GM12878 (cell line): Measurements from ENCODE around the gene SPRYD7. TPM values are rescaled to one million over a fixed set of nuclear protein-coding genes. Genes with fewer than 3 reads are reported as not detected.

Source experiments
- ATAC-seq: fragments of 200-7000 bp; cut with Tn5 transposase; 3 replicates; pipeline ENCODE4 v1.9.1; 2020; ENCODE audit warnings: mild to moderate bottlenecking, moderate library complexity
- BruUV-seq: library from RNA; stranded (reverse); fragments of 400-500 nt; replicated peaks from 2 replicates; lab custom pipeline; 2021; lab: Mats Ljungman, UMichigan
- CTCF ChIA-PET: fragments of 300-600 bp; sonication (Branson Sonifier 250); formaldehyde crosslinking; extraction: SDS; loops from one replicate; lab custom pipeline; 2021; ENCODE audit warnings: inconsistent platforms; lab: Yijun Ruan, JAX
- POLR2A ChIA-PET: fragments of 350-600 bp; formaldehyde crosslinking; extraction: SDS; loops from one replicate; lab custom pipeline; 2021; ENCODE audit warnings: inconsistent platforms; lab: Charles Lee
- RAD21 ChIA-PET: fragments of 300-600 bp; sonication (Branson Sonifier 250); formaldehyde crosslinking; loops from one replicate; lab custom pipeline; 2023; ENCODE audit warnings: antibody characterized with exemption; ENCODE audit not compliant: unreplicated experiment; lab: Charles Lee
- SMC1A ChIA-PET: fragments of 300-600 bp; sonication (Branson Sonifier 250); formaldehyde crosslinking; loops from one replicate; lab custom pipeline; 2023; ENCODE audit not compliant: unreplicated experiment, uncharacterized antibody; lab: Charles Lee
- DNase-seq: peaks from one replicate; pipeline ENCODE4 v3.0.0-alpha.2; 2011; ENCODE audit warnings: low read depth, low spot score
- FAIRE-seq: peaks from 3 replicates; lab custom pipeline; 2011; peaks lifted over from hg19 to GRCh38; lab: Jason Lieb, UNC
- H2AFZ ChIP-seq: 2 replicates; pipeline ENCODE4 v1.6.0; 2011; ENCODE audit warnings: low read depth, low read length, control low read depth; ENCODE audit not compliant: control insufficient read depth
- H3K27ac ChIP-seq: 2 replicates; pipeline ENCODE4 v1.5.1; 2011; ENCODE audit warnings: control low read depth; ENCODE audit not compliant: control insufficient read depth, insufficient read depth
- H3K27me3 ChIP-seq, 2 experiments: replicated peaks in 1 of 2; 2 replicates each; pipeline versions ENCODE4 v1.6.0 to v1.6.1; 2011; ENCODE audit warnings: low read length in 1 of 2; ENCODE audit not compliant: control insufficient read depth in 2 of 2, insufficient read depth in 2 of 2
- H3K36me3 ChIP-seq, 2 experiments: 2 replicates each; pipeline ENCODE4 v1.5.1; 2011; ENCODE audit warnings: low read length in 1 of 2; ENCODE audit not compliant: control insufficient read depth in 2 of 2, insufficient read depth in 2 of 2
- H3K4me1 ChIP-seq: 2 replicates; pipeline ENCODE4 v1.6.1; 2011; ENCODE audit warnings: mild to moderate bottlenecking, low read length, moderate library complexity, mixed read lengths; ENCODE audit not compliant: control insufficient read depth, insufficient read depth
- H3K4me2 ChIP-seq: 2 replicates; pipeline ENCODE4 v1.6.0; 2011; ENCODE audit warnings: control low read depth; ENCODE audit not compliant: control insufficient read depth, insufficient read depth
- H3K4me3 ChIP-seq: fragments of 200-600 bp; sonication (generic); 2 replicates; pipeline ENCODE4 v1.5.1; 2016
- H3K79me2 ChIP-seq: 2 replicates; pipeline ENCODE4 v1.6.0; 2011; ENCODE audit warnings: low read length; ENCODE audit not compliant: control insufficient read depth, insufficient read depth
- H3K9ac ChIP-seq: 2 replicates; pipeline ENCODE4 v1.8.0; 2011; ENCODE audit warnings: low read length, control low read depth, mixed read lengths; ENCODE audit not compliant: control insufficient read depth, insufficient read depth
- H3K9me3 ChIP-seq: replicated peaks from 3 replicates; pipeline ENCODE4 v1.5.1; 2011; ENCODE audit warnings: mild to moderate bottlenecking, low read length; ENCODE audit not compliant: control insufficient read depth, insufficient read depth
- H4K20me1 ChIP-seq: 2 replicates; pipeline ENCODE4 v1.6.0; 2011; ENCODE audit not compliant: control insufficient read depth, insufficient read depth
- CEBPZ ChIP-seq: fragments of 150-350 bp; IDR thresholded peaks from 2 replicates; pipeline ENCODE4 v1.6.1; 2016; ENCODE audit warnings: low read depth, low read length
- ESRRA ChIP-seq: IDR thresholded peaks from 2 replicates; pipeline ENCODE4 v1.6.1; 2012; ENCODE audit warnings: mild to moderate bottlenecking, low read length, improper control_type of control experiment
- ETV6 ChIP-seq, 2 experiments: fragments of 450-650 bp in 1 of 2; IDR thresholded peaks in 1 of 2; conservative IDR thresholded peaks in 1 of 2; 2 replicates each; pipeline ENCODE4 v1.6.1; 2014; ENCODE audit warnings: antibody characterized with exemption in 1 of 2, borderline replicate concordance in 1 of 2, low read depth in 1 of 2, mild to moderate bottlenecking in 1 of 2, moderate library complexity in 1 of 2
- EZH2 ChIP-seq: IDR thresholded peaks from 2 replicates; pipeline ENCODE4 v1.6.1; 2012; ENCODE audit warnings: low read depth, mild to moderate bottlenecking, control low read depth, inconsistent platforms, low read length, borderline replicate concordance; ENCODE audit not compliant: control insufficient read depth
- HDAC6 ChIP-seq: fragments of 200-600 bp; sonication (generic); IDR thresholded peaks from one replicate; pipeline ENCODE4 v1.8.0; 2017; ENCODE audit warnings: antibody characterized with exemption; ENCODE audit not compliant: unreplicated experiment
- MXI1 ChIP-seq: fragments of 150-350 bp; IDR thresholded peaks from 2 replicates; pipeline ENCODE4 v1.6.1; 2011; ENCODE audit warnings: low read depth, mild to moderate bottlenecking, inconsistent platforms, low read length, improper control_type of control experiment
- SIX5 ChIP-seq: IDR thresholded peaks from 2 replicates; pipeline ENCODE4 v1.6.1; 2011; ENCODE audit warnings: mild to moderate bottlenecking, low read depth, low read length, moderate library complexity; ENCODE audit not compliant: severe bottlenecking
- WGBS: methylation state at CpG from one replicate; pipeline ENCODE4 v1.1.6; 2016; ENCODE audit warnings: low lambda C conversion rate; ENCODE audit not compliant: insufficient replicate concordance, insufficient coverage; ENCODE audit errors: missing lambda C conversion rate; 5-methylcytosine and 5-hydroxymethylcytosine counted together
- in situ Hi-C: fragments of 300-500 bp; cut with MboI; formaldehyde crosslinking; loops from 9 replicates; pipeline ENCODE4 v1.14.3; 2018; ENCODE audit warnings: mixed read lengths
- intact Hi-C: fragments of 100-400 bp; cut with micrococcal nuclease; formaldehyde crosslinking; loops from one replicate; pipeline ENCODE4 v1.14.2; 2022; ENCODE audit not compliant: unreplicated experiment
- polyA plus RNA-seq, 11 experiments: library from polyadenylated mRNA; depleted of rRNA in 4 of 11; unstranded in 6 of 11; stranded (reverse) in 5 of 11; fragments of >200 nt; fragmentation: Nextera tagmentation in 4 of 11; fragmentation: Illumina TruSeq in 1 of 11; extraction: Ambion mirVana in 4 of 11; extraction: Trizol in 1 of 11; gene quantifications; 1 replicate in 1 of 11; 2 replicates in 10 of 11; pipeline versions ENCODE4 v1.2.1 to v1.2.3, GENCODE V29; 2011 to 2016; ENCODE audit warnings: inconsistent platforms in 2 of 11, missing spikeins in 2 of 11, low read depth in 1 of 11
- total RNA-seq, 4 experiments: library from RNA; depleted of rRNA in 3 of 4; stranded (reverse); fragments of >200 nt in 3 of 4; fragmentation: Illumina TruSeq in 1 of 4; extraction: Trizol in 1 of 4; gene quantifications; 2 replicates each; pipeline versions ENCODE4 v1.2.1 to v1.2.3, GENCODE V29; 2013 to 2021
- TF ChIP-seq, protein P1 (sequence below): fragments of 150-350 bp; IDR thresholded peaks from 2 replicates; pipeline ENCODE4 v1.6.1; 2014; ENCODE audit warnings: mild to moderate bottlenecking, low read depth, low read length
- TF ChIP-seq, protein P2 (sequence below): fragments of 450-650 bp; IDR thresholded peaks from 2 replicates; pipeline ENCODE4 v1.6.1; 2018; ENCODE audit warnings: borderline replicate concordance, mild to moderate bottlenecking; ENCODE audit not compliant: partially characterized antibody

The SPRYD7 gene
- total and polyA plus RNA-seq, 10 of the 15 experiments (the other 5 are each of a cell fraction or from before 2014, with no cell fraction given), result 5.3 to 18.7 (median 9.6) TPM

GRCh38 chr13:49893591-49893990 is 42.5 kb downstream of the SPRYD7 start:
- intact Hi-C loops (no loop called here), in situ Hi-C loops (no loop called here)
- ChIA-PET POLR2A (no interaction called here), RAD21 (no interaction called here), SMC1A (no interaction called here), CTCF (no interaction called here)
- no peaks in the 10 kb centered on the region for H4K20me1 ChIP-seq
- H3K4me1 ChIP-seq, result no peaks in the 10 kb centered on the region
- no peaks in the 10 kb centered on the region for H3K79me2 ChIP-seq
- no peak overlapping the region for H3K4me3 ChIP-seq
- no peak overlapping the region for H3K4me2 ChIP-seq
- FAIRE-seq (no peak), ATAC-seq (no peak), DNase-seq (no peak)
- no peaks in the 10 kb centered on the region for H3K36me3 ChIP-seq
- no peaks in the 10 kb centered on the region for H3K27me3 ChIP-seq
- no peak overlapping the region for H3K9ac ChIP-seq
- H3K9me3 ChIP-seq, result no peaks in the 10 kb centered on the region
- no TSS peak for BruUV-seq
- H2AFZ ChIP-seq, result no peak overlapping the region
- 30% methylated on average over 3 of the region's 3 CpGs for WGBS
- no peak for TF ChIP-seq SIX5
- TF ChIP-seq, protein P1, sequence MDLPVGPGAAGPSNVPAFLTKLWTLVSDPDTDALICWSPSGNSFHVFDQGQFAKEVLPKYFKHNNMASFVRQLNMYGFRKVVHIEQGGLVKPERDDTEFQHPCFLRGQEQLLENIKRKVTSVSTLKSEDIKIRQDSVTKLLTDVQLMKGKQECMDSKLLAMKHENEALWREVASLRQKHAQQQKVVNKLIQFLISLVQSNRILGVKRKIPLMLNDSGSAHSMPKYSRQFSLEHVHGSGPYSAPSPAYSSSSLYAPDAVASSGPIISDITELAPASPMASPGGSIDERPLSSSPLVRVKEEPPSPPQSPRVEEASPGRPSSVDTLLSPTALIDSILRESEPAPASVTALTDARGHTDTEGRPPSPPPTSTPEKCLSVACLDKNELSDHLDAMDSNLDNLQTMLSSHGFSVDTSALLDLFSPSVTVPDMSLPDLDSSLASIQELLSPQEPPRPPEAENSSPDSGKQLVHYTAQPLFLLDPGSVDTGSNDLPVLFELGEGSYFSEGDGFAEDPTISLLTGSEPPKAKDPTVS, result no peak
- H3K27ac ChIP-seq, result no peak overlapping the region

- Histone ChIP-seq H3K4me3 (no peak overlapping the region), H3K27me3 (no peaks in the 10 kb centered on the region), H3K4me2 (no peak overlapping the region), H4K20me1 (no peaks in the 10 kb centered on the region), H3K4me1 (no peaks in the 10 kb centered on the region), H2AFZ (no peak overlapping the region), H3K9me3 (no peaks in the 10 kb centered on the region), H3K36me3 (no peaks in the 10 kb centered on the region), H3K27ac (no peak overlapping the region), H3K79me2 (no peaks in the 10 kb centered on the region), H3K9ac (no peak overlapping the region)
- POLR2A ChIA-PET, result no interaction called here
- intact Hi-C loops, result no loop called here
- SMC1A ChIA-PET, result interaction anchor here (0.7 kb wide), 1 partner anchor 69 kb away, joined by 3 read pairs; no protein-coding TSS in a partner anchor
- 74% methylated on average over 15 of the region's 15 CpGs for WGBS
- CTCF ChIA-PET, result no interaction called here
- in situ Hi-C loops, result no loop called here
- DNase-seq (no peak), FAIRE-seq (no peak), ATAC-seq (no peak)
- RAD21 ChIA-PET, result no interaction called here
- BruUV-seq, result no TSS peak
- TF ChIP-seq MXI1 (no peak), CEBPZ (no peak), HDAC6 (no peak), ESRRA (no peak), ETV6 (conservative IDR thresholded peaks at IDR 0.05 in 1 of 2, IDR thresholded peaks at IDR 0.05 in 1 of 2; ENCODE audit: borderline replicate concordance in 1 of 2, low read depth in 1 of 2) (no peak), EZH2 (no peak)
- TF ChIP-seq, protein P2, sequence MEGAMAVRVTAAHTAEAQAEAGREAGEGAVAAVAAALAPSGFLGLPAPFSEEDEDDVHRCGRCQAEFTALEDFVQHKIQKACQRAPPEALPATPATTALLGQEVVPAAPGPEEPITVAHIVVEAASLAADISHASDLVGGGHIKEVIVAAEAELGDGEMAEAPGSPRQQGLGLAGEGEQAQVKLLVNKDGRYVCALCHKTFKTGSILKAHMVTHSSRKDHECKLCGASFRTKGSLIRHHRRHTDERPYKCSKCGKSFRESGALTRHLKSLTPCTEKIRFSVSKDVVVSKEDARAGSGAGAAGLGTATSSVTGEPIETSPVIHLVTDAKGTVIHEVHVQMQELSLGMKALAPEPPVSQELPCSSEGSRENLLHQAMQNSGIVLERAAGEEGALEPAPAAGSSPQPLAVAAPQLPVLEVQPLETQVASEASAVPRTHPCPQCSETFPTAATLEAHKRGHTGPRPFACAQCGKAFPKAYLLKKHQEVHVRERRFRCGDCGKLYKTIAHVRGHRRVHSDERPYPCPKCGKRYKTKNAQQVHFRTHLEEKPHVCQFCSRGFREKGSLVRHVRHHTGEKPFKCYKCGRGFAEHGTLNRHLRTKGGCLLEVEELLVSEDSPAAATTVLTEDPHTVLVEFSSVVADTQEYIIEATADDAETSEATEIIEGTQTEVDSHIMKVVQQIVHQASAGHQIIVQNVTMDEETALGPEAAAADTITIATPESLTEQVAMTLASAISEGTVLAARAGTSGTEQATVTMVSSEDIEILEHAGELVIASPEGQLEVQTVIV, result no peak
Measured at GRCh38 chr13:49890376-49890775, 45.8 kb downstream of the SPRYD7 start.
